Measurements from ENCODE around the gene MEIS2. TPM values are rescaled to one million over a fixed set of nuclear protein-coding genes. Genes with fewer than 3 reads are reported as not detected.
"Not testable (repeated sequence)": the region's sequence is repeated elsewhere in the genome, so short reads cannot be mapped to it uniquely, and the experiment has no call there.

MEIS2 gene
- total RNA-seq, 1 experiment from 2014 or later: 29.4 TPM

DNA sequence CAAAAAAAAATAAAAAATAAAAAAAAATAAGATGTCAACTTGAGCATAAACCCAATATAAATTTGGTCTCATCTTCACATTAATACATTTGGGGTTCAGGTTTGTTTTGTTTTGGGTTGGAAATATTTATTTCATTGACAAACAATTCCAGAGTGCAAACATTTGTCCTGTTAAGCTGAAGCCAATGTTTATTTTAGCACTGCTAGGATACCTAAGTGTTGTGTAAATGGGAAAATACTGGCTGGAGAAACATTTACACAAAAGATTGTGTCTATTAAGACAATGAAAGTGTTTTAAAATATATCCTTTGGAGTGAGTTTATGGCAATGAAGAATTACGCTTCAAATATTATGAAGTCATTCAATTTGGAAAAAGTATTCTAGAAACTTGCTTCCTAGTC lies 91.1 kb downstream of the MEIS2 start:
- DNase-seq (ENCODE audit: low read depth, low spot score): no peak
- in situ Hi-C loops (cut with HindIII; ENCODE audit: low pct_unique_long_range_greater_than_20kb, low sequenced_read_pairs): no loop called here

DNA sequence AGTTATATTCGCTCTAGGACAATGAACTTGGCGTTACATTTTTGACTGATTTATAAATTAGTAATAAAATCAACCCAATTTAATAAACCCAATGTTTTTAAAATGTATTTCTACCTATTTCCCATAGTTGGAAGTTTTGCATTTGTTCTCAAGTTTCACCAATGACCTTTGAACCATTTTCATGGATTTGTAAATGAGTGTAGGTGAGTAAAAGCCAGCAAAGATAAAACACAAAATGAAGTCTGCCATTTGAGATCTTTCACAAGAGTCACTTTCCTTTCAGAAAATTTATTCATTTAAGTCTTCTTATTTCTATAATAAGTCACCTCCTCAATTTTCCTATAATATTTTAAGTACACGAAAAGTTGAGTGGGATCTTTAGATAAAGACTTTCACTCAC lies 92.1 kb downstream of the MEIS2 start:
- in situ Hi-C loops (cut with HindIII; ENCODE audit: low pct_unique_long_range_greater_than_20kb, low sequenced_read_pairs): no loop called here
- DNase-seq (ENCODE audit: low read depth, low spot score): no peak

DNA sequence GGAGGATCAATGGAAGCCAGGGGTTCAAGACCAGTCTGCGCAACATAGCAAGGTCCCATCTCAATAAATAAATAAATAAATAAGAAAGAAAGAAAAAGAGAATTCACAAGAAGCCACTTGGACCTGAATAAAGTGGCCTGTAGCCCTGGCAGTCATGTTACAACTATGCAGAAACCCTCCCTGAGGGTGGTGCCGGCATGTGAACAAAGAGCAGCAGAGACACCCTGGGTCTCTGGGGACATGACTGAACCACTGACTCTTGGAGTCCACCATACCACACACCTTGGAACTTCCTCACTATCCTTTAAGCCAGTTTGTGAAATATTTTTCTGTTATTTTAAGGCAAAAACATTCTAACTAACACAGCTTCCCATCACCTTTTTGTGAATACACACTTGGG lies 93.0 kb downstream of the MEIS2 start:
- in situ Hi-C loops (cut with HindIII; ENCODE audit: low pct_unique_long_range_greater_than_20kb, low sequenced_read_pairs): no loop called here

DNA sequence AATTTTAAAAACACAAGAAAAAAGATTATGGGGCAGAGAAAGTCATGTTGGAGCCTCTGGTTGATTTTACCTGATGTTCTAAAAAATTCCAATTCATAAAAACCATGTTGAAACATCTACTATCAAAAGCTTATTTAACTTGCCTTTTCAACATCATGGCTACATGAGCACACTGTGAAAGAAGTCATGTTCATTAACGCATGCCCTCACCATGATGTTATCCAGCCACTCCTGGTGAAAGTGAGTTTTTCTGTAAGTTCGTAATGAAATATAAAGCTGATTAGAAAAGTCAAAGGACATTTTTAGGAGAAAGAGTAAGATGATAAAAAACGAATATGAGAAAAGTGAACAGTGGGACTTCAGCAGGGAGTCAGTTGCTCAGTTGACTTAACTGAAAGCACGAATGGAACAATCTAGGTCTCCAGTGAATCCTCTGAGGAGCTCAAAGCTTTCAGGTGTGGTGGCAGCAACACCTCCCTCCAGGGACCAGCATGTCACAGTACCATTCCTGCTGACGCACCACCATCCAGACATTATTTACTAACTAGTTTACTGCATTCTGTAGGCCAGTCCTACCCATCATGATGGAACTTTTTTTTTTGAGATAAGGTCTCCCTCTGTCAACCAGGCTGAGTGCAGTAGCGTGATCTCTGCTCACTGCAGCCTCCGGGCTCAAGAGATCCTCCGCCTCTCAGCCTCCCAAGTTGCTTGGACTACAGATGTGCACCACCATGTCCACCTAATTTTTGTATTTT lies 95.2 kb downstream of the MEIS2 start:
- no peak for DNase-seq (ENCODE audit: low read depth, low spot score)
- in situ Hi-C loops (cut with HindIII; ENCODE audit: low pct_unique_long_range_greater_than_20kb, low sequenced_read_pairs): no loop called here

More for the DNA sequence above, 93.0 kb downstream of the MEIS2 start:
- DNase-seq (ENCODE audit: low read depth, low spot score): no peak

- in situ Hi-C loops (cut with HindIII; ENCODE audit: low pct_unique_long_range_greater_than_20kb, low sequenced_read_pairs): no loop called here
- DNase-seq (ENCODE audit: low read depth, low spot score): no peak
These were observed 95.9 kb downstream of the MEIS2 start for GRCh38 chr15:37004373-37004869.

DNA sequence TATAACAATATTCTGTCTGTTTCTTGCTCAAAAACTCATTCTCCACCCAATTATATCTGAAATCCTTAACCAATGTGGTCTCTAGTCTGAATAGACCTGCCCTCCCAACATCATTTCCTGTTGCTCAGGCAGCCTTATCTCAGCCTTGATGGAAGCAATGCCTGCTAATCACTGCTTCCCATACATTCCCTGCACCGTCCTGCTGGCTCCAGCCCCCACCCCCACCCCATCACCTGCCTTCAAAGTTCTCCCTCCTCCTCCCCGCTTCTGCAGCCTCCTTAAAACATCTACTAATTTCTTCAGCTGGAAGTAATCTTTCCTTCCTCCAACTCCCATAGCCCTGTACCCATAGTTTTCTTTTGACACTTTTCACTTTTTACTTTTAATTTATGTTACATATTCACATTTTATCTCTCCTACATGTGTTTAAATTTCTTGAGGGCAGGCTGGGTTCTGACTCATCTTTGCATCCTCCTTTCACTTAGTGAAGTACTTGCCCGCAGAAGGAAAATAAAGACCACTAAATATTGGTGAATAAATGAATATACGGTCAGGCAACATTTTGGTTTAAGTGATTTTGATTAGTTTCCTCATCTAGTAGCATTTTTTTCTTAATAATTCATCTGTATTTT lies 98.2 kb downstream of the MEIS2 start:
- in situ Hi-C loops (cut with HindIII; ENCODE audit: low pct_unique_long_range_greater_than_20kb, low sequenced_read_pairs): no loop called here
- no peak for DNase-seq (ENCODE audit: low read depth, low spot score)

DNA sequence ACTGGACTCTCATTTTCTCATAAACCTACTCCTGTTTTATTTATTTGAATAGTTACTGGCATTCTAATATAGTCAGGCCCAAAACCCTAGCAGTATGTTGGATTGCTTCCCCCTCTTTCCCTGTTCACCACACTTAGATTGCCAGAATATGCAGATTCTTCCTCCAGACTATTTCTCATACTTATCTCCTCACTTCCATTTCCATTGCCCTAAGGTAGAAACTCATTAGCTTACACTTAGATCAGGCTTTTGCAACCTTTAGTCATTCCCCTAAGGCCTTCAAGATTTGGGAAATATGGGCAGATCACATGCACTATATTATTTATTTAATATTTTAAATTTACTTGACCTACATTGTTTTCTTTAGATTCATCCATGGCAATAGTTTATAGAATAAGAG lies 98.9 kb downstream of the MEIS2 start:
- no peak for DNase-seq (ENCODE audit: low read depth, low spot score)
- in situ Hi-C loops (cut with HindIII; ENCODE audit: low pct_unique_long_range_greater_than_20kb, low sequenced_read_pairs): no loop called here

DNA sequence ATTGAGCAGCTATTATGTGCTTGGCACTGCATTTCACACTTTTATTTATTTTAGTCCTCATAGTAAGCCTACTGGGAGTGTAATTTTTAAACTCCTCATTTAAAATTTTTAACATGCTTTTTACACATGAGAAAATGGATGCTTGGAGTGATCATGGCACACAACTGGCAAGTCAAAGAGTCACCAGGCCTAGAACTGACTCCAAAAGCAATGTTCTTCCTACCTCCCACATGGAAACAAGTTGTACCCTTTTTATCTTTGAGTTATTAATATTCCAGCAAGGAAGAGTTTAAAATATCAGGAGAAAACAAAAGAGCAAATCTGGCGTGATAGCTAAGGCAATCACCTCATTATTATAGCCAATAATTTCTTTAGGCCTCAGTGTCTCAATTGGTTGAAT lies 100.6 kb downstream of the MEIS2 start:
- in situ Hi-C loops (cut with HindIII; ENCODE audit: low pct_unique_long_range_greater_than_20kb, low sequenced_read_pairs): no loop called here
- no peak for DNase-seq (ENCODE audit: low read depth, low spot score)

DNA sequence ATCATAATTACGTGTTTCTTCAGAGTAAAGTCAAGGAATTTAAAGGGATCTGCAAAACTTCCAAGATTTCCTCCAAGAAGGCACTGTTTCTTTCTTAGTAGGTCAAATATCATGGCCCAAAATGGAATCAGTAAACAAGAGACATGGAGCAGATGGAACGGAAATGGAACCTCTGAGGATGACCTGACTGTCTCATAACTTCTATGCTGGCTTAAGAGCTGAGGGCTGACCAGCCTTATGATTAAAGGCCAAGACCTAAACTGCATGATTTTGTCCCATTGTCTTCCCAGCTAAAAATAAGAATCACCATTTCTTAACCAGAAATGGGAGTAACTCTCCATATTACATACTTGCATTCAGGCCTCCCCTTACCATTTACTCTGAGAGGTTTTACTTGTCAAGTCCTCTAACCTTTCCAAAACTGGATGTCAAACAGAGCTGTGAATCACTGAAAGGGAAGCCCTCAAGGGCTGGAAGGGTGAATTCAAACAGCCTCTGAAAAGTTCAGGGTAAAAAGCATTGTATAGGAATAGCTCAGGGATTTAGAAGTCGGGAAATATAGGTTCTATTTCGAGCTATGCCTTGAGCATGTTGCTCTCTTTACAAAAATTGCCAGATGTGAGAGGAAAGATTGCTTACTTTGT lies 103.7 kb downstream of the MEIS2 start:
- DNase-seq (ENCODE audit: low read depth, low spot score): no peak
- in situ Hi-C loops (cut with HindIII; ENCODE audit: low pct_unique_long_range_greater_than_20kb, low sequenced_read_pairs): no loop called here

- DNase-seq (ENCODE audit: low read depth, low spot score): no peak
- in situ Hi-C loops (cut with HindIII; ENCODE audit: low pct_unique_long_range_greater_than_20kb, low sequenced_read_pairs): no loop called here
These were observed 104.2 kb downstream of the MEIS2 start for GRCh38 chr15:36996121-36996520.

DNA sequence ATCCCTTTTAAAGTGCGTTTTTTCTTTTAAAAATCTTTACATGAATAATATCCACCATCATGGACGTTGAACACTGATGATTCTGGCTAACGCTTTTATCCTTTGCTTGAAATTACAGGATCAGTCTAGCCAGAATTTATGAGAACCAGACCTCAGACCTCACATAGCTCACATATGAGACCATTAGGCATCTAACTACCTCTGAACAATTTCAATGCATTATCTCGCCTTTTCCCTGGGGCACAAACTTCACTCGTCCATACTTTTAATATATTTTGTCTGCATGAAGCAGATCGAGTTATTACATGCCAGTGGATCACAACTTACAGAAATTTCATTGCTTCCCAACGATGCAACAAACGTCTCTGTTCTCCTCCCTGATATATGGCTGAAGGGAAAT lies 105.6 kb downstream of the MEIS2 start:
- no peak for DNase-seq (ENCODE audit: low read depth, low spot score)
- in situ Hi-C loops (cut with HindIII; ENCODE audit: low pct_unique_long_range_greater_than_20kb, low sequenced_read_pairs): no loop called here

GRCh38 chr15:36992454-36992853 lies 107.9 kb downstream of the MEIS2 start:
- in situ Hi-C loops (cut with HindIII; ENCODE audit: low pct_unique_long_range_greater_than_20kb, low sequenced_read_pairs): no loop called here

DNA sequence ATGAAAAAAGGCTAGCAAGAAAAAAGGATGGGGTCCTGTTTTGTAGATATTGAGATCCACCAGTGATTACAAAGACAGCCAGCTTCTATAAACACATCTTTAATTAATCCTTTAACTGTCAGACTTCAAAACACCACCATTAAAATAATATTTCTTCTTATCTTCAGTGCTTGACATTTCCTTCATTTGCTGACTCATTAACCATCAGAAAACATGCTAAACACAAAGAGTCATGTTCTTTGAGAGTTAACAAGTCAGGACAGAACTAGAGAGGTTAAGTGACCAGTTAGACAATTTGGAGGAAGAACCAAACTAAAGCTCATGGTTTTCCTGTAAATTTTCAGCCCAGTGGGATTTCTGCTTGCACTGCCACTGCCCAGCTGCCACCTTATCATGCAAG lies 111.4 kb downstream of the MEIS2 start:
- no peak for DNase-seq (ENCODE audit: low read depth, low spot score)
- in situ Hi-C loops (cut with HindIII; ENCODE audit: low pct_unique_long_range_greater_than_20kb, low sequenced_read_pairs): no loop called here

More at GRCh38 chr15:36992454-36992853, 107.9 kb downstream of the MEIS2 start:
- DNase-seq (ENCODE audit: low read depth, low spot score): no peak

DNA sequence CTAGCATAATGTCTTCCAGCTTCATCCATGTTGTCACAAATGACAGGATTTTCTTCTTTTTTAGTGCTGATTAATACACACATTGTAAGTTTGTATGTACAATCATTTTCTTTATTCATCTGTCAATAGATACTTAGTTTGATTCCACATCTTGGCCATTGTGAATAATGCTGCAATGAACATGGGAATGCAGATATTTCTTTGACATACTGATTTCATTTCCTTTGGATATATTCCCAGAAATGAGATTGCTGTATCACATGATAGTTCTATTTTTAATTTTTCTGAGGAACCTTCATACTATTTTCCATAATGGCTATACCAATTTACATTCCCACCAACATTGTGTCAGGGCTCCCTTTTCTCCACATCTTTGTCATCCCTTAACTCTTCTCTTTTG lies 117.9 kb downstream of the MEIS2 start:
- in situ Hi-C loops (cut with HindIII; ENCODE audit: low pct_unique_long_range_greater_than_20kb, low sequenced_read_pairs): no loop called here
- no peak for DNase-seq (ENCODE audit: low read depth, low spot score)

GRCh38 chr15:36980281-36980680 lies 120.1 kb downstream of the MEIS2 start:
- in situ Hi-C loops (cut with HindIII; ENCODE audit: low pct_unique_long_range_greater_than_20kb, low sequenced_read_pairs); DNase-seq (ENCODE audit: low read depth, low spot score): not testable (repeated sequence)

DNA sequence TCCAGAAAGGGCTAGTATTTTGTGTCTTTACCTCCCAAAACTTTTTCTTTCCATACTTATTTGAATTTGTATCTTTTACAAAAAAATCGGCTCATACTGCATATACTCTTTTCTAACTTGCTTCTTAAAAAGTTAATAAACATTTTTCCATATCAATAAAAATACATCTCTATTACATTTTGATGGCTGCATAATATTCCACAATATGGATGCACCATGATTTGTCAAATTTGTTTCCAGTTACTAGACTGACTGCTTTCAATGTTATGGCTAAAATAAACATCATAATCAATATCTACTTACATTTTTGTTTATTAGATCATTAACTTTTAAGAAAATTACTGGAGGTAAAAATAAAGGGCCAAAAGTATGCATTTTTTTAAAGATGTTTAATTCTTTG lies 121.7 kb downstream of the MEIS2 start:
- in situ Hi-C loops (cut with HindIII; ENCODE audit: low pct_unique_long_range_greater_than_20kb, low sequenced_read_pairs): no loop called here
- DNase-seq (ENCODE audit: low read depth, low spot score): no peak

- in situ Hi-C loops (cut with HindIII; ENCODE audit: low pct_unique_long_range_greater_than_20kb, low sequenced_read_pairs): no loop called here
- DNase-seq (ENCODE audit: low read depth, low spot score): no peak
These were observed 122.2 kb downstream of the MEIS2 start for GRCh38 chr15:36978126-36978525.

DNA sequence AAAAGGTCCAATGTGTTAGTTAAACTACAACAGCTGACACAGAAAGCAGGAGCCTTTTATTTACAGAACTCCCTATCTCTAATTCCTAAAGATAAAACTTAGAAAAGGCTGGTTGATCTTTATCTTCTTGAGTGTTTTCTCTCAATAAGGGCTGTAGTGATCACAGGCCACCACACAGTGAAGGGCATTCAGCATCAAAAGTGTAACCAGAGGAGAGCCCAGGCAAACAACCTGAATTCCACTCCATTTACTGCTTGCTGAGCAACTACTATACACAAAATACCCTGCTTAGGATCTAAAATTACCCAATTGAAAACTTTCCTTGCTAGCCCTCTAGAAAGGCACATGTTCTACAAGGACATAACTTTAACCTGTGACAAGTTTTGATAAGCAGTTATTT lies 122.7 kb downstream of the MEIS2 start:
- in situ Hi-C loops (cut with HindIII; ENCODE audit: low pct_unique_long_range_greater_than_20kb, low sequenced_read_pairs): no loop called here
- DNase-seq (ENCODE audit: low read depth, low spot score): no peak

GRCh38 chr15:36972704-36973103 lies 127.6 kb downstream of the MEIS2 start:
- no peak for DNase-seq (ENCODE audit: low read depth, low spot score)
- in situ Hi-C loops (cut with HindIII; ENCODE audit: low pct_unique_long_range_greater_than_20kb, low sequenced_read_pairs): no loop called here

Data from SK-MEL-5 (cell line).